Stimulated activated CD8-positive, alpha-beta memory T cell treated with anti-CD3 and anti-CD28 coated beads, Interleukin-15, amount 100 ng/mL, for 4 hours (primary cell): ENCODE results near the gene CNN2.
"Not testable (repeated sequence)": the region's sequence is repeated elsewhere in the genome, so short reads cannot be mapped to it uniquely, and the experiment has no call there.

Experiments used
- DNase-seq, 2 donors: peaks; one replicate each; pipeline ENCODE4 v3.0.0-alpha.2; 2020; ENCODE audit warnings: low read depth in 2 of 2

Gene CNN2

DNA sequence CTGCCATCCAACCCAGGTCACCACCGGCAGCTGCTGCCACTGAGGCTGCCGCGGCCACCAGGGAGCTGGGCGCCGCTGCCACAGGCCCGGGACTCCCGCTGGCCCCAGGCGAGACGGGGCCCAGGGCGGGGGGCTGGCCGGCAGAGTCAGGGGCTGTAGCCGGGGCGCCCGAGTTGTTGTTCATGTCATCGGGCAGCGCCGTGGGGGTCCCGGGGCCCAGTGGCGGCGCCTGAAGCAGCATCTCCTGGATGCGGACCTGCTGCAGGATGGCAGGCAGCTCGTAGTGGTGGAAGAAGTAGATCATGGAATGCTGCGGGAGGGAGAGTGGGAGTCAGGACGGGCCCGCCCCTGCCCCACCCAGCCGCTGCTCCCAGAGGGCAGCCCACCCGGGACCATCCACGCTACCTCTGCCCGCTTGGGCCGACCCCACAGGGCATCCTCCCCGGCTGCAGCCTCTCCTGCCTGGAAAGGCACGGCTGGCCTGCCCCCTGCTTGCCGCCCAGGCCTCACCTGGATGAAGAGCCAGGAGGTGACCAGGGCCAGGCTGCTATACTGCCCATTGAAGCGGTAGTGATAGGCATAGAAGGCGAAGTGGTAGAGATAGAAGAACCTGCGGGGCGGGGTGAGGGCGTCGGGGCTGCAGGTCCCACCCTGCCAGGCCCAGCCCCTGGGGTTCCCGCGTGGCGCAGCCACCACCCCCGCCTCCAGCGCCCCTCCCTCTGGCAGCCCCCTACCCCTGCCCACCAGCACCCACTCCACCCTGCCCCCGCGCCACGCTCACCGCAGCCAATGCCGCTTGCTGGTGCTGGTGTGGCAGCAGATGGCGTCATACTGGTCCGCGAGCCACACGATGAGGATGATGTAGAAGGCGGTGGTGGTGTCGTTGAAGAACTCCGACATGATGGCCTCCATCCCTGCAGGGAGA is 15.6 kb upstream of the CNN2 start:
- no peak for DNase-seq

DNA sequence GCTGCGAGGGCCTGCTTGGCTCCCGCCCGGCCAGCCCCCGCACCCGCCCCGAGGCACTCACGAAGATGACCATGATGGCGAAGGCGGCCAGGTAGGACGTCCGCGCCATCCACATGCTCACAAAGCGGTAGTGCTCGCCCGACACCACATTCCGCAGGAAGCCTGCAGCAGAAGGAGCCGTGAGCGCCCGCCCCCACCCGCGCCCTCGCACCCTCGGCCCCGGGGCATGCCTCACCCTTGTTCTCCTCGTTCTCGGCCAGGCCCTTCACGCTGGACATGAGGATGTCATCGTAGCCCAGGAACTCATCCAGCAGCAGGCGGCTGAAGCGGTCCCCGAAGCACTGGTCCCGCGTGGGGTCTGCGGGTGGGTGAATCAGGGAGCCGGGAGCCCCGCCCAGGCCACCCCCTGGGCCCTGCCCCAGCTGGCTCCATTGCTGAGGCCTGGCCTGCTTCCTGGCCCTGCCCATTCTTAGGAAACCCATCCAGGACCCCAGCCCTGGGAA is 14.5 kb upstream of the CNN2 start:
- DNase-seq: no peak

DNA sequence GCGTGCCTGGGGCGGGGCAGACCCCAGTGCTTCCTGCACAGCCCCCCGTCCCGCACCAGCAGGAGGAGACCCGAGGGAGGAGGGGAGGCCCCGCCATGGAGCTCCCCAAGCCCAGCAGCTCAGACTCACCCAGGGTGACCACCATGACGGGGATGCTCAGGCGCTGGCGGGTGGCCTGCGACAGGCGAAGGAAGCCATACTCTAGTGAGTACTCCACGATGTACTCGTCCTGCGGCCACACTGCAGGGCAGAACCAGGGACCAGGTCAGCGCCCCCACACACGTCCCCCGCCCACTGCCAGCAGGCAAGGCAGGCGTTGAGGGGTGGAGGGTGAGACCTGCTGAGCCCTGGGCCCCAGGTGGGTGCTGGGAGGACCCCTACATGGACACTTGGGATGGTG is 14.1 kb upstream of the CNN2 start:
- DNase-seq: no peak

DNA sequence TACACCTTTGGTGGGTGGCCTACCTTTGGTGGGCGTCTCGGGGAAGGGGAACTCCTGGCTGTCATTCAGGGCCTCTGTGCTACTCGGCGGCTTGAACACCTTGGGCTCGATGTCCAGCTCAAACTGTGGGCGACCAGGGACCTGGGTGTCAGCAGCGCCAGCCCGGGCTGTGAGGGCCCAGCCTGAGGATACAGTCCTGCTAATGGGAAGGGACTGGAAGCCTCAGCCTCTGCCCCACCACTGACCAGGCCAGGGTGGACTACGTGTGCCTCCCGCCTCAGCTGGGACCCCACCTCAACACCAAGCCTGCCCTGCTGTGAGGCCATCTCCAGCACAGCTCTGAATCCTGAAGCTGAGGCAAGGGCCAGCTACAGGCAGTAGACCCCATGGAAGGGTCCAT is 13.2 kb upstream of the CNN2 start:
- no peak for DNase-seq

DNA sequence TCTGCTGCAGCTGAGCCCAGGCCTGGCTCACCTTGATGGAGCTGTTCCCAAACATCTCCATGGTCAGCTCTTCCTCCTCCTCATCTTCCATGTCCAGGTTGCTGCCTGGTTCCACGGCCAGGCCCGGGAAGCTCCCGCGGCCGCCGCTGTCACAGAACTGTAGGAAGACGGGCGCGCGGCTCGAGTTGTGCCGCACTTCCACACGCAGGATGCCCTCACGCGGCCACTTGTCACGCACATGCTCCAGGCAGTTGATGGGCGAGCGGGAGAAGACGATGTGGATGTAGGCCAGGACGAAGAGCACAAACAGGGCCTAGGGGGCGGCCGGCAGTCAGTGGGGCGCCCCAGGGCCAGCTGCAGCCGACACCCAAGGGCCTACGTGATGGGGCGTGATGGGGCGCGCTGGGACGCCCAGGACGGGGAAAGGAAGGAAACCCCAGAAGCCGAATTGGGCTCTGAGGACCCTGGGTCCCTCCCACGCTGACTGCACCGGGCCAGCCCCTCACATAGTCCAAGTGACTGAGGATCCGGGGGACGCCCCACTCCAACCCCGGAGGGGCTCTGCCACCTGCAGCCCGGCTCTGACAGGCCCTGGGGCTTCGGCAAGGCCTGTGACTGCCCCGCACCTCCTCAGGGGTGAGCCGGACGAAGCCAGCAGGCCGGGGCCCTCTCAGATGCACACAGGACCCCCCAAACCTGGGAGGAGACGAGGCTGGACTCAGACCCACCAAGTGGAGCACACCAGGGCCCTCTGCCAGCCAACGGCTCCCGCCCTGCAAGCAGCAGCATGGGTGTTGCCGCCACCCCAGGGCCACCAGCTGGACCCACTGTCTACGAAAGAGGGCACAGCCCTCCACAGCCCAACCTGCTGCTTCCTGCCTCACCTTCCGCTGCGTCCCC is 12.0 kb upstream of the CNN2 start:
- DNase-seq: no peak

DNA sequence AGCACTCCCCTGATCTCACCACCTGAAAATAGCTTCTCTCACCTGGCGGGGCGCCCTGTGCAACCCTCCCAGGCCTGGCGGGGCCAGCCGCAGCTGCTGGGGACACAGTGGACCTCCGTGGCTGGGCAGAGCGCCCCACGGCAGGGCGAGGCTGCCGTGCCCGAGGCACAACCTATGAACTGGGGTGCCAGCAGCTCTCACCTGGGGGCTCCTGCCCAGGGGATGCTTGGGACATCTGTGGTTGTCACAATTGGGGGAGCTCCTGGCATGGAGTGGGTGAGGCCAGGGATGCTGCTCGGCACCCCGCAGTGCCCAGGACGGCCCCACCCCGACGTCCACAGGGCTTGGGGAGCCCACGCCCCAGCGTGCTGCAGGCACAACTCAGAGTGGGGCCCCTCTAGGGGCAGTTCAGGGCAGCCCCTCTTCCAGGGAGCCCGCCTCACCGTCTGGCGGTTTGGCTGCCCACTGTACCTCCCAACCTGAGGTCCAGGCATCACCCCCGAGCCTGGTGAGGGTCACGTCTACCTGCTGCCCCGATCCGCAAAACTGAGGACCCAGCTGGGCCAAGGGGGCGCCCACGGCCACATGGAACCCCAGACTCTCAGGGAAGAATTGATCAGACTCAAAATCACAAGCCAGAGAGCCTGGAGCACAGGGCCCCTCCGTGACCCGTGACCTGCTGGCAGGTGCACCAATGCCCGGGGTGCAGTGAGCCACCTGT is 11.2 kb upstream of the CNN2 start:
- no peak for DNase-seq

DNA sequence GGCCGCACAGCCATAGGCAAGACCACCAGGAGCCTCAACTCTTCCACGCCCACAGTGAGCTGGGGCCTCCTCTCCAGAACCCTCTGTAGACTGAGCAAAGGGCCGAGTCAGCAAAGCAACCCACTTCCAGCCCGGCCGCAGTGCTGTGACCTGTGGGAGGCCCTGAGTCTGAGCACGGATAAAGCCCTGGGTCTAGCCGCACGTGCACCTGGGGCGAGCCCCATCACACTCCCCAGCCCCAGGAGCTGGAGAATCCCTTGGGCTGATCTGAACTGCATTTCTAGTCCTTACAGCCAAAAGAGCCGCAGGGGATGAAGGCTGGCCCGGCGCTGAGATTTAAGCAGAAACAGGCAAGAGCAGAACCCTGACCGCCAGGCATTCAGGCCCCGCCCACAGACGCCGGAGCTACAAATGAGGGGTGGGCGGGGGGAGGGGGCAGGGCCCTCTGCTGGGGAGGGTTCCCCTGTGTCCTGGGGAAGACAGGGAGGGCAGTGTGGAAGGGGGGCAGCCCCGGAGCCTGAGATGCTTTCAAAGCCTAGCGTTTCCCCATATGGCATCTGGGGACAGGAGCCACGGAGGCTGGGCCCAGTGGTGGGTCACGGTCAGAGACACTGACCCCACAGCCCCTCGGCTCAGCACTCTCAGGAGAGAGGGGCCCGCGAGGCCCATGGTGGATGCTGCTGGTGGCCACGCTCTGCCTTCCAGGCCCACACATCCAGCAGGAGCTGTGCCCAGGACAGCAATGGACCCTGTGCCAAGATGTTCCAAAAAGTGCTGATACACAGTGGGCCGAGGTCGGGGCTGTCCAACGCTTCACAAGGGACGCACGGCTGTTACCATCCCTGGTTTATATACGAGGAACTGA is 10.4 kb upstream of the CNN2 start:
- DNase-seq: no peak

DNA sequence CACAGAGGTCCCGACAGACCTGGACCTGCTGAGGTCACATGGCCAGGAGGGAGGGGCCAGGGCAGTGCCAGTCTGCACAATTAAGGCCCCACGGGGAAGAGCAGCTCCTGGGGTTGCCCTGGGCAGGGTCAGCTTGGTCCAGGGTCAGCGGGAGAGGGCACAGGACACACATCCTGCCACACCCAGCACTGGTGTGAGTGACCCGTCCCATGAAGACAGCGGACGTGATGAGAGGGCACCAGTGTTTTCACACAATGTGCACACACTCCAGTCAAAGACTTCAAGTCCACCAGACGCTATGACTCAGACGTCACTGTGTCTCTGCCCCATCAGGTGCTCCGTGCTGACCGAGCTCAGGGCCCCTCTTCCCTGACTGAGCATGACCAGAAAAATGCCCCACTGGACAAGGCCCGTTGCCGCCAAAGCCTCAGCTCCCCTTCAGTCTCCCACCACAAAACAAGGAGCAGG is 9.7 kb upstream of the CNN2 start:
- no peak for DNase-seq

DNA sequence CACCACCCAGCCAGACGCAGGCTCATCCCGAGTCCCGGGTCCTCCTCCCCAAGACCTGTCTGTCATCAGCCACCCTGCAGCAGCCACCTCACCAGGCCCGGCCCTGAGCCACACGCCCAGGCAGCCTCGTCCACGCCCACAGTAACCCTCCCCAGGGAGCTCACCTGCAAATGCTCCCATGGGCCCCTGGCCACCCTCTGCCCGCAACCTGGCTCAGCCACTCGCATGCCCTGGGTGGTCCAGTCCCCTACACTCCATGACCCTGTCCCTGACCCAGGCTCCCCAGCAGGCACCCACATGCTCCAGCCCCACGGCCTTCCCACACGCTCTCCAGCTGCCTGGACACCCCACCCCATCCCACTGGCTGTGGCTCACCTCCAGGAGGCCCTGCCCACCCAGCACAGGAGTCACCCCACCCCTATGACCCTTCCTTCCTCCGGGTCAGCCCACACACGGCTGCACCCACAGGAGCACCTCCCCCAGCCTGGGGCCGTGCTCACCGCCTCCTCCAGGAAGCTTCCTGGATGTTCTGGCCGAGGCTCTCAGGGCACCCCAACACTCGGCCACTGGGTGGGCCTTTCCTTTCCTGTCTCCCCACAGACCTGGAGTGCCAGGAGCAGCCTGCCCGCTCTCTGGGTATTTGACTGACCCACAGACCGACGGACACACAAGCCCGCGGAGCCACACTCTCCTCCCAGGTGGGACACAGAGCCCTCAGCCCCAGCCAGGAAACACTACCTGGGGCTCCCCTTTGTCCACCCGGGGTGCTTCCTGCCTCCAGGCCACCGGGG is 9.1 kb upstream of the CNN2 start:
- no peak for DNase-seq

DNA sequence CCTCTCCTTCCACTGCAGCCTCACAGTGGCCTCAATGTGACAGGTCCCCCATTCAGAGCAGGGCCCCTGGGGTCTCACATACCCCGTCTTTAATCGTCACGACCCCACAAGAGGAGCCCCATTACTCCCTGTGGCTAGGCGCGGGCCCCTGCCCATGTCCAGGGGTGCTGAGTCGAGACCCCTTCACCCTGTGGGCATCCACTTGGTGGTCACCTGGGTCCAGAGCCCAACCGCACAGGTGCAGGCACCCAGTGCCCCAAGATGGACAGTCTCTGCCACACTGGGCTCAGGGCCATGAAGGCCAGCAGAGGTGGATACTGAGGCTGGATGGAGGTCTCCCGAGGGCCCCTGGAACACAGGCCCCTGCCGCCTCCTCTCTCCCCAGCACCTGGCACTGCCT is 8.5 kb upstream of the CNN2 start:
- DNase-seq: no peak

DNA sequence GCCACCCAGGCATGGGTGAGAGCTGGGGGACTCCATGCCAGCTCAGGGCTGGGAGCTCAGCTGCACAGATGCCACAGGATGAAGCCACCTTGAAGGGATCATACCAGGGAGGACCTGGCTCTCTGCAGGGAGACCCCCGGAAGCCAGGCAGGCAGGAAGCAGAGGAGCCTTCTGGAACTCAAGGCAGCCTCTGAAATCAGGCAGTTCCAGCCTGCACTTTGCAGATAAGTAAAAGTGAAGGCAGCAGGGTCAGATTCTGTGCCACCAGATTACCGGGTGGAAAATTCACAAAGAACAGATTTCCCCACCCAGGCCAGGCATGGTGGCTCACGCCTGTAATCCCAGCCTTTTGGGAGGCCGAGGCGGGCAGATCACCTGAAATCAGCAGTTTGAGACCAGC is 8.0 kb upstream of the CNN2 start:
- no peak for DNase-seq

DNA sequence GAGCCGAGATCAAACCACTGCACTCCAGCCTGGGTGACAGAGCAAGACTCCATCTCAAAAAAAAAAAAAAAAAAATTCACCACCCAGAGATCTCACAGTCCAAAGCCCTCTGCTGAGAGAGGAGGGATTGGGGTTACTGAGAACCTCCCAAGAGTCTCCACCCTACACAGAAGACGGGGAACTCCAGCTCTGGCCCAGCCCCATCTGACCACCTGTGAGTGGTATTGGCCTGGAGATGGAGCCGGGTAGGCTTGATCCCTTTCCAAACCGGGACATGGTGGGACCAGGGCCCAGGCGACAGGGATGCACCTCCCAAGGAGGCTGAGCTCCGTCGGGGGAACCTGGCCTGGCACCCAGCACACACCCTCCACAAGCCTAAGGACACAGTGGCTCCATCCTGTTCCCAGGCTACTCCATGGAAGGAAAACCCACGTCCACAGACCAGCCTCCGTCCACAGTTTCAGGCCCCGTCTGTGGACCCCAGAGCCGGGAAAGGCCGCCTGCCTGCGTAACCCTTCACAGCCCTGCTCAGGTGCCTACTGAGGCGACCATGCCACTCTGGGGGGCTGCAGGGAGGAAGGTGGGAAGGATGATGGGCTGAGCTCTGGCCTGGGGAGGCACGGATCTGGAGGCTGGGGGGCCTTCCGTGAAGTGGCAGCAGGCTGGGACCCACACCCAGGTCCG is 7.3 kb upstream of the CNN2 start:
- no peak for DNase-seq

DNA sequence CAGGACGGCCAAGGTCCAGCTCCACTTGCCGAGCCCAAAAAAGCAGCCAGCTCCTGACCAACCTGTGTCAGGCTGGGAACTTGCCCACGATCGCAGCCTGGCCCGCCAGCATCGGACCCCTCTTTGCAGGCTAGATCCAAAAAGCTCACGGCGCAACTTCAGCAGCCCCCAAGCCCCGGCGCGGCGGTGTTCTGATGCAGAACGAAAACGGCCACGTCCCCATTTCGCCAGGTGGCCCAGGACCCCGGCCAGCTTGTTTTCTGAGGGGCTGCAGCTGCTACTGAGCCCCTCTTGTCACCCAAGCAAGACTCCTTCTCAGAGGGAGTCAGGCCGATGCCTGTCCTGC is 6.8 kb upstream of the CNN2 start:
- no peak for DNase-seq

DNA sequence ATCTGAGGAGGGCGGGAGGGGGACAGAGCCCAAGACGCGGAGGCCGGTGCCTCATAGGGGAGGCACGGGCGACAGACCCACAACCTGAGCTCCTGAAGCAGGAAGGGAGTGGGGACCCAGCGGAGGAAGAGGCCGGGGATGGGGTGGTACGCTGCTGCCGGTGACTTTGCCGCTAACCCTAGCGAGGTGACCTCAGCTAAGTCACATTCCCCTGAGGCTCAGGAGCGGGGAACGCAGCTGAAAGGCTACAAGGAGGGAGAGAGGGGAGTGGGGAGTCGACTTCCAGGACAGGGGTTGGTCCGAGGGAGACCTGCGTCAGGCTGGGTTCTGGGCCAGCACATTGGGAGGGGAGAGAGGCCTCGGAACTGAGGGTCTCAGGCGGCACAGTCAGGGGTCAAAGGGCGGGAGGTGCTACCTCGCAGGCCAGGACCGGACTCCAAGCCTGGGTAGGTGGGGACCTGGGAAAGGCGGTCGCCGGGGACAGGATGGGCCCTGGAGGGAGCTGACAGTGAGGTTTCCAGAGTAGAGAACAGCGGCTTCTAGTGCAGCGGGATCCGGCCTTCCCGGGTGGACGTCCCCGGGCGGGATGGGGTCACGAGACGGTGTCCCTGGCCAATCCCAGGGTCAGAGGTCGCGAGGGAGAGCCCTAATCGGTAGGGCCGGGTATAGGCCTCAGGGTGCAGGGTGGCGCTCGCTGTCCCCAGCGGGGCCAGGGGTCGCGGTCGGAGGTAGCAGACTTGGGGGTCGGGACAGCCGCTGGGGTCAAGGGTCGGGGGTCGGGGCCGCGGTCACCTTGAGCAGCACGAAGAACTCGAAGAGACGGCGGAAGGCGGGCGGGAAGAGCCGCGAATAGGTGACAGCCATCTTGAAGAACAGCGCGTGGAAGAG is 6.2 kb upstream of the CNN2 start:
- DNase-seq: no peak

DNA sequence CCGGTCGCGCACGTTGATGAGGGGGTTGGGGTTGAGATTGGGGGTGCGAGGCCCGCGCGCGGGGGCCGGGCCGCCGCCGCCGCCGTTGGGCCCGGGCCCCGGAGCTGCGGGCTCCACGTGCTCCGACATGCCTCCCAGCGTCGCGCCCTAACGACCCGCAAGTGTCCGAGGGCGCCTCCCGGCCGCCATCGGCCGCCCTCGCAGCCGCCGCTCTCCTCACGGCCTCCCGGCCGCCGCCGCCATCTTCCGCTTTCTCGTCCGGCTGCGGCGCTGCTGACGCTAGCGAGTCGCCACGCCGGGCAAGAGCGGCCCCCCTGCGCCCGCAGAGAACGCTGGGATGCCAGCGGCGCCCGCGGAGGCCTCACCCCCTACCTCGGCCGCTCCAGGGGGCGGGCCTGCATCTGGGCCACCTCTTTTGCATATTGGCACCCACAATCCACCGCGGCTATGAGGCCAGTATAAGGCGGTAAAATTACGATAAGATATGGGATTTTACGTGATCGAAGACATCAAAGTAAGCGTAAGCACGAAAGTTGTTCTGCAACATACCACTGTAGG is 5.5 kb upstream of the CNN2 start, which contains the start of gene TMEM259:
Gene TMEM259, minus strand, starts transcription at position 256 of the 558 bp plus-strand sequence. Its CDS starts 127 bp downstream, at position 129.
- peak; percentile 95 to 96 for DNase-seq

DNA sequence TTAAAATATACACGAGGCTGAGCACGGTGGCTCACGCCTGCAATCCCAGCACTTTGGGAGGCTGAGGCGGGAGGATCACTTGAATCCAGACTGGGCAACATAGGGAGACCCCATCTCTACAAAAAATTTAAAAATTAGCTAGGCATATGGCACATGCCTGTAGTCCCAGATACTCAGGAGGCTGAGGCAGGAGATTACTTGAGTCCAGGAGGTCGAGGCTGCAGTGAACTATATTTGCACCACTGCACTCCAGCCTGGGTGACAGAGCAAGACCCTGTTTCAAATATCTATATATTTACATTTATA is 2.6 kb upstream of the CNN2 start:
- not testable (repeated sequence) for DNase-seq

DNA sequence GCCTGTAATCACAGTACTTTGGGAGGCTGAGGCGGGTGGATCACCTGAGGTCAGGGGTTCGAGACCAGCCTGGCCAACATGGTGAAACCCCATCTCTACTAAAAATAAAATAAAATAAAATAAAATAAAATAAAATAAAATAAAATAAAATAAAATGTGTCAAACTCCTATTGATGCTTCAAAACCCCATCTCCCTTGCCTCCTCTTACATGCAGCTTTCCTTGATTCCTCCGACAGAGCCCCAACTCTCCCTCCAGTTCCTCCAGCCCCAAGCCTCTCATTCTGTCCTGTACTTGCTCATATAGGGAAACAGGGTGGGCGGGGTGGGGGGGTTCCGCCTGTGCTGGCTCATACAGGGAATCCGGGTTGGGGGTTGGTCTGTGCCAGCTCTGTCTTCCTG is 1.3 kb upstream of the CNN2 start:
- DNase-seq: not testable (repeated sequence)
